CD4-positive, alpha-beta T cell (primary cell): ENCODE data around the gene HOXA7. TPM values are rescaled to one million over a fixed set of nuclear protein-coding genes. Genes with fewer than 3 reads are reported as not detected.

ENCODE experiments used
- ATAC-seq: fragments of 200-7000 bp; cut with Tn5 transposase; one replicate; pipeline ENCODE4 v1.10.0; 2022; ENCODE audit warnings: mild to moderate bottlenecking; ENCODE audit not compliant: poor library complexity
- CTCF ChIA-PET: fragments of 350-600 bp; sonication (Branson Sonifier 250); formaldehyde crosslinking; loops from one replicate; lab custom pipeline; 2021; ENCODE audit warnings: antibody characterized with exemption, inconsistent platforms; lab: Charles Lee
- POLR2A ChIA-PET: fragments of 350-600 bp; sonication (Branson Sonifier 250); formaldehyde crosslinking; loops from one replicate; lab custom pipeline; 2021; ENCODE audit warnings: antibody characterized with exemption, inconsistent platforms; lab: Charles Lee
- DNase-seq, 14 experiments: peaks; one replicate each; pipeline ENCODE4 v3.0.0-alpha.2; 2013 to 2020; ENCODE audit warnings: mixed read lengths in 2 of 14
- H3K27ac ChIP-seq, 2 donors: one replicate each; pipeline versions ENCODE4 v1.5.1 to v1.7.0; 2013; ENCODE audit warnings: low read length in 2 of 2, low read depth in 1 of 2, mild to moderate bottlenecking in 1 of 2
- H3K27me3 ChIP-seq, 2 experiments: 1 replicate in 1 of 2; 2 replicates in 1 of 2; pipeline versions ENCODE4 v1.6.1 to v1.7.0; 2013; ENCODE audit warnings: low read length in 2 of 2, control low read depth in 1 of 2, mild to moderate bottlenecking in 1 of 2, moderate library complexity in 1 of 2; ENCODE audit not compliant: insufficient read depth in 2 of 2, control insufficient read depth in 1 of 2
- H3K36me3 ChIP-seq: one replicate; pipeline ENCODE4 v1.6.1; 2013; ENCODE audit warnings: low read length, control low read depth; ENCODE audit not compliant: insufficient read depth
- H3K4me1 ChIP-seq: one replicate; pipeline ENCODE4 v1.6.1; 2013; ENCODE audit warnings: low read length, control low read depth; ENCODE audit not compliant: insufficient read depth
- H3K4me3 ChIP-seq: one replicate; pipeline ENCODE4 v1.5.1; 2013; ENCODE audit warnings: mild to moderate bottlenecking, low read length, moderate library complexity
- H3K9me3 ChIP-seq, 2 experiments: 1 replicate in 1 of 2; 2 replicates in 1 of 2; pipeline versions ENCODE4 v1.6.1 to v1.7.0; 2013; ENCODE audit warnings: low read length in 2 of 2, mild to moderate bottlenecking in 2 of 2, control low read depth in 1 of 2, moderate library complexity in 1 of 2; ENCODE audit not compliant: control insufficient read depth in 1 of 2, insufficient read depth in 1 of 2
- H3K27ac Mint-ChIP-seq: one replicate; pipeline ENCODE4 v1.8.0; 2020; ENCODE audit warnings: mixed read lengths
- H3K27me3 Mint-ChIP-seq: one replicate; pipeline ENCODE4 v1.8.0; 2021; ENCODE audit warnings: mixed read lengths
- H3K36me3 Mint-ChIP-seq: one replicate; pipeline ENCODE4 v1.8.0; 2021; ENCODE audit warnings: low read depth, mixed read lengths
- H3K4me1 Mint-ChIP-seq: one replicate; pipeline ENCODE4 v1.8.0; 2021; ENCODE audit warnings: low read depth, mixed read lengths
- H3K4me3 Mint-ChIP-seq: one replicate; pipeline ENCODE4 v1.8.0; 2020; ENCODE audit warnings: mild to moderate bottlenecking, mixed read lengths
- H3K9me3 Mint-ChIP-seq: one replicate; pipeline ENCODE4 v1.8.0; 2020; ENCODE audit warnings: mixed read lengths
- intact Hi-C, 2 experiments: fragments of 100-400 bp; cut with DNase I in 1 of 2; cut with micrococcal nuclease in 1 of 2; formaldehyde crosslinking; loops; one replicate each; pipeline versions ENCODE4 v1.15.1 to v1.9.0; 2023 to 2025; cut with DNase I, micrococcal nuclease
- total RNA-seq, 174 experiments: library from RNA in 2 of 174; stranded (reverse) in 2 of 174; gene quantifications; one replicate each; pipeline ENCODE4 v1.2.3 and lab custom pipeline; 2021 to 2026
- TF ChIP-seq, protein P1 (sequence below): fragments of 200-600 bp; IDR thresholded peaks from one replicate; pipeline ENCODE4 v1.8.0; 2022; ENCODE audit warnings: antibody characterized with exemption, mild to moderate bottlenecking

Gene HOXA7
- total RNA-seq, 2 experiments from 2014 or later = not detected

- H3K36me3 Mint-ChIP-seq = no peaks in the 10 kb centered on the region
- peaks cover 0 to 69% of the 10 kb centered on the region in 2 experiments for H3K9me3 ChIP-seq
- H3K36me3 ChIP-seq = no peaks in the 10 kb centered on the region
- TF ChIP-seq, protein P1, sequence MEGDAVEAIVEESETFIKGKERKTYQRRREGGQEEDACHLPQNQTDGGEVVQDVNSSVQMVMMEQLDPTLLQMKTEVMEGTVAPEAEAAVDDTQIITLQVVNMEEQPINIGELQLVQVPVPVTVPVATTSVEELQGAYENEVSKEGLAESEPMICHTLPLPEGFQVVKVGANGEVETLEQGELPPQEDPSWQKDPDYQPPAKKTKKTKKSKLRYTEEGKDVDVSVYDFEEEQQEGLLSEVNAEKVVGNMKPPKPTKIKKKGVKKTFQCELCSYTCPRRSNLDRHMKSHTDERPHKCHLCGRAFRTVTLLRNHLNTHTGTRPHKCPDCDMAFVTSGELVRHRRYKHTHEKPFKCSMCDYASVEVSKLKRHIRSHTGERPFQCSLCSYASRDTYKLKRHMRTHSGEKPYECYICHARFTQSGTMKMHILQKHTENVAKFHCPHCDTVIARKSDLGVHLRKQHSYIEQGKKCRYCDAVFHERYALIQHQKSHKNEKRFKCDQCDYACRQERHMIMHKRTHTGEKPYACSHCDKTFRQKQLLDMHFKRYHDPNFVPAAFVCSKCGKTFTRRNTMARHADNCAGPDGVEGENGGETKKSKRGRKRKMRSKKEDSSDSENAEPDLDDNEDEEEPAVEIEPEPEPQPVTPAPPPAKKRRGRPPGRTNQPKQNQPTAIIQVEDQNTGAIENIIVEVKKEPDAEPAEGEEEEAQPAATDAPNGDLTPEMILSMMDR = no peak
- CTCF ChIA-PET = interaction anchor here (0.6 to 1.9 kb wide), 5 partner anchors 23 to 1332 kb away, joined by 3 to 8 read pairs (median 4); no protein-coding TSS in a partner anchor
- H3K4me1 Mint-ChIP-seq = peaks cover 53% of the 10 kb centered on the region
- H3K4me3 Mint-ChIP-seq = peak overlapping the region; percentile 75
- no peak overlapping the region for H3K27ac ChIP-seq
- H3K27me3 ChIP-seq = peaks cover 89 to 95% of the 10 kb centered on the region in 2 experiments
- peaks cover 96% of the 10 kb centered on the region for H3K27me3 Mint-ChIP-seq
- peak overlapping the region; percentile 40 for H3K4me3 ChIP-seq
- DNase-seq = peak in 1 of 14 experiments; percentile 21
- no peak for ATAC-seq
- H3K4me1 ChIP-seq = peaks cover 61% of the 10 kb centered on the region
- intact Hi-C loops = loop anchor here in 1 of 2 experiments (2.0 kb wide), 1 partner anchor 13 kb away; no protein-coding TSS in a partner anchor
- POLR2A ChIA-PET = interaction anchor here (1.1 to 3.5 kb wide), 5 partner anchors 11 to 479 kb away, joined by 3 to 14 read pairs (median 3); partner anchors contain the start of gene HIBADH
- H3K9me3 Mint-ChIP-seq = no peaks in the 10 kb centered on the region
- H3K27ac Mint-ChIP-seq = peak overlapping the region; percentile 58
These were observed 27.3 kb upstream of the HOXA7 start for GRCh38 chr7:27183682-27184336.

DNA sequence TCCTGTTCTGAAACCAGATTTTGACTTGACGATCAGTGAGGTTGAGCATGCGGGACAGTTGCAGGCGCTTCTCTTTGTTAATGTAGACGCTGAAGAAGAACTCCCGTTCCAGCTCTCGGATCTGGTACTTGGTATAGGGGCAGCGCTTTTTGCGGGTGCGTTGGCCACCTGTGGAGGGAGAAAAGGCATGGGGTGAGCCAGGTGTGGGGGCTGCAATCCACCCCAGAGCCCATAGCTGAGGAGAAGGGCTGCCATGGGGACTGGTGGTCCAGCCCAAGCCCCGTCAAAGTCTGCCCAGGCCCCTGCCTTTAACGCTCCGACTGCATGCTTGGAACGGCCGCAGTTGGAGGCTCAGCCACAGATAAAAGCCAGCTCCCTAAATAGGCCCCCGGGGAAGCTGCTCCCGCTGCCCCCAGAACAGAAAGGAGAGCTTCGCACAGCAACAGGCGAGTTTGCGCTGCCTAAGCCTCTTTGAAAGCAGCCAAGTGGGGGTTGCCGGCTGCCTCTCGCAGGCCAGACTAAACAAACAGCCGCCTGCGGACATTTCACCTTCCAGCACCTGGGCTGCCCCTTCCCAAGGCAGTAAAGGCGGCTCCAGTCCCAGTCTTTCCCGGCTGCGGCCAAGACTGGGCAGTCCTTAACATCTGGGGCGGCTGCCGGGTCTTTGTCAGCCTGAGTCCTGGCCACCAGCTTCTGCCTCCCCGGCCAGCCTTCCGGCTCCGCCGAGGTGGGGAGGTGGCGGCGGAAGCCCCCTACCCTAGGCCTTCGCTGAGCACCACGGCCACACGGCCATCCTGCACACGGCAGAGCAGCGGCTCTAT is 26.6 kb upstream of the HOXA7 start:
- Histone ChIP-seq H3K36me3 (no peaks in the 10 kb centered on the region), H3K27me3 (peaks cover 82 to 94% of the 10 kb centered on the region in 2 experiments), H3K27ac (no peak overlapping the region), H3K4me1 (peaks cover 54% of the 10 kb centered on the region), H3K9me3 (peaks cover 0 to 62% of the 10 kb centered on the region in 2 experiments), H3K4me3 (no peak overlapping the region)
- TF ChIP-seq, protein P1 = no peak
- intact Hi-C loops = no loop called here
- Mint-ChIP-seq H3K9me3 (no peaks in the 10 kb centered on the region), H3K27me3 (peaks cover 96% of the 10 kb centered on the region), H3K4me3 (no peak overlapping the region), H3K27ac (no peak overlapping the region), H3K36me3 (no peaks in the 10 kb centered on the region), H3K4me1 (peaks cover 45% of the 10 kb centered on the region)
- CTCF ChIA-PET = interaction anchor here (0.6 to 1.9 kb wide), 5 partner anchors 22 to 1331 kb away, joined by 3 to 8 read pairs (median 4); no protein-coding TSS in a partner anchor
- POLR2A ChIA-PET = interaction anchor here (1.0 to 3.5 kb wide), 6 partner anchors 9 to 480 kb away, joined by 3 to 14 read pairs (median 4); partner anchors contain the start of gene HIBADH
- DNase-seq = peak in 2 of 14 experiments; percentile 1 to 29
- no peak for ATAC-seq

DNA sequence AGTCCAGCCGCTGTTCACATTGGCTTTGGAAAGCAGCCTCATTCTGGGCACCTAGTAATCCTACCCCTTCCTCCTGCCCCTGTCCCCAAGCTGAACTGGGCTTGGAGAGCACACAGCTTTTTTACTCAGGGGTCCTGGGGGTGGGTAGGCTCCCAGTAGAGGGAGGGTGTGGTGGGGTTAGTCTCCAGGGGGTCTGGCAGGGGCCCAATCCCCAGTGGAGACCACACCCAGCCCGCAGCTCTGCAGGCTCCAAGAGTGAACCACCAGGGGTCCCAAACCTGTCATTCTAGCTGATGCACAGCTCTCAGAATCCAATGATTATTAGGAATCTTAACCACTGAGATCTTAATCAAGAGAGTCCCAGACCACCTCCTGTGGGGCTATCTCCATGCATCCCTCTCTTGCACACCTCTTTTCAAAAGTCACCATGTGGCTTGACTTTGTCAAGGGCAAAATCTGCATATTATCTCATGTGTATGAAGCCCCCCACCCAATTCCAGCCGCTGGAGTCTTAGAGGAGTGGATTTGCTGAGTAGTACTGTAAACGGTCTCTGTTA is 25.9 kb upstream of the HOXA7 start:
- Mint-ChIP-seq H3K36me3 (no peaks in the 10 kb centered on the region), H3K27me3 (peaks cover 96% of the 10 kb centered on the region), H3K4me1 (peaks cover 38% of the 10 kb centered on the region), H3K4me3 (no peak overlapping the region), H3K27ac (no peak overlapping the region), H3K9me3 (no peaks in the 10 kb centered on the region)
- DNase-seq (no peak), ATAC-seq (no peak)
- H3K4me1 ChIP-seq = peaks cover 47% of the 10 kb centered on the region
- H3K36me3 ChIP-seq = no peaks in the 10 kb centered on the region
- TF ChIP-seq, protein P1 = no peak
- ChIA-PET CTCF (interaction anchor here (1.2 to 1.9 kb wide), 3 partner anchors 14 to 813 kb away, joined by 3 to 8 read pairs (median 4); no protein-coding TSS in a partner anchor), POLR2A (interaction anchor here (1.0 to 3.5 kb wide), 3 partner anchors 10 to 480 kb away, joined by 4 to 14 read pairs (median 4); partner anchors contain the start of gene HIBADH)
- H3K27ac ChIP-seq = no peak overlapping the region
- peaks cover 0 to 55% of the 10 kb centered on the region in 2 experiments for H3K9me3 ChIP-seq
- peaks cover 79 to 94% of the 10 kb centered on the region in 2 experiments for H3K27me3 ChIP-seq
- intact Hi-C loops = no loop called here
- no peak overlapping the region for H3K4me3 ChIP-seq
